Adrenal gland (tissue), 5 donors: ENCODE measurements around the gene AIFM3.

Source experiments
- POLR2A ChIP-seq, 2 donors: fragments of 450-650 bp; IDR thresholded peaks; one replicate each; pipeline ENCODE4 v1.6.1; 2017; ENCODE audit warnings: antibody characterized with exemption in 2 of 2, mild to moderate bottlenecking in 2 of 2, moderate library complexity in 1 of 2
- TF ChIP-seq, protein P1 (sequence below), 6 experiments: fragments of 450-650 bp in 4 of 6; fragments of 200-600 bp in 2 of 6; sonication (generic) in 1 of 6; IDR thresholded peaks; 1 replicate in 5 of 6; 2 replicates in 1 of 6; pipeline versions ENCODE4 v1.5.1 to v1.8.0; 2016 to 2021; ENCODE audit warnings: antibody characterized with exemption in 6 of 6, mild to moderate bottlenecking in 2 of 6, moderate library complexity in 1 of 6
- donor health status: DM: no; HTN: no; CAD: no.

DNA sequence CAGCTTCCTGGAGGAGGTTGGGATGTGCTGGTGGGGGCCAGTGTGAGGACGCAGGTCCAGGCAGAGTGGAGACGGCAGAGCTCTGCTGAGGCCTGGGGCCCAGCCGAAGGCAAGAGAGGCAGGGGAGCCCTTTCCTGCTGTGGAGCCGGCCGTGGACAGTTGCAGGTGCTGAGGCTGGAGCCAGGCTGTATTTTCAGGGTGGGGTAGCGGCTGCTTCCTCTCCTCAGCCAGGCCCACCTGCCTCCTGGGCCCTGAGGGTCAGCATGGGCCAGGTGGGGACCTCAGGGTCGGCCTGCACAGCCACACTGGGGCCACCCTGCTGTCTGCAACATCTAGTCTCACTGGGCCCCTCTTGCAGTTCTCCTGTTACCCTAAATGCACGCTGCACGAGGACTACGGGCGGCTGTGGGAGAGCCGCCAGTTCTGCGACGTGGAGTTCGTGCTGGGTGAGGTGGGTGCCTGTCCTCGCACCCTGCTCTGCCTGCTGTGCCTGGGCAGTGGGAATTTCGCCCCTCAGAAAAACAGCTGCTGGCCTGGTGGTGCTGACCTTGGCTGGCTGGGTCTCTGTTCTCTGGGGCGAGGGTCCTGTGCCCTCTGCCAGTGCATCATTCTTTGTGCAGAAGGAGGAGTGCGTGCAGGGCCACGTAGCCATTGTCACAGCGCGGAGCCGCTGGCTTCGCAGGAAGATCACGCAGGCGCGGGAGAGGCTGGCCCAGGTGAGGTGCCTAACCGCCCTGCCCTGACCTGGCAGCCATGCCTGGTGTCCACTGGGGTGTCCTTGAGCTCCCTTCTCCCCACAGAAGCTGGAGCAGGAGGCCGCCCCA is 26.5 kb downstream of the AIFM3 start:
- TF ChIP-seq, protein P1, sequence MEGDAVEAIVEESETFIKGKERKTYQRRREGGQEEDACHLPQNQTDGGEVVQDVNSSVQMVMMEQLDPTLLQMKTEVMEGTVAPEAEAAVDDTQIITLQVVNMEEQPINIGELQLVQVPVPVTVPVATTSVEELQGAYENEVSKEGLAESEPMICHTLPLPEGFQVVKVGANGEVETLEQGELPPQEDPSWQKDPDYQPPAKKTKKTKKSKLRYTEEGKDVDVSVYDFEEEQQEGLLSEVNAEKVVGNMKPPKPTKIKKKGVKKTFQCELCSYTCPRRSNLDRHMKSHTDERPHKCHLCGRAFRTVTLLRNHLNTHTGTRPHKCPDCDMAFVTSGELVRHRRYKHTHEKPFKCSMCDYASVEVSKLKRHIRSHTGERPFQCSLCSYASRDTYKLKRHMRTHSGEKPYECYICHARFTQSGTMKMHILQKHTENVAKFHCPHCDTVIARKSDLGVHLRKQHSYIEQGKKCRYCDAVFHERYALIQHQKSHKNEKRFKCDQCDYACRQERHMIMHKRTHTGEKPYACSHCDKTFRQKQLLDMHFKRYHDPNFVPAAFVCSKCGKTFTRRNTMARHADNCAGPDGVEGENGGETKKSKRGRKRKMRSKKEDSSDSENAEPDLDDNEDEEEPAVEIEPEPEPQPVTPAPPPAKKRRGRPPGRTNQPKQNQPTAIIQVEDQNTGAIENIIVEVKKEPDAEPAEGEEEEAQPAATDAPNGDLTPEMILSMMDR (IDR thresholded peaks at IDR 0.05): no peak
- TF ChIP-seq POLR2A (IDR thresholded peaks at IDR 0.05): no peak
